ENCODE results near the gene LGR4. TPM values are rescaled to one million over a fixed set of nuclear protein-coding genes. Genes with fewer than 3 reads are reported as not detected.

LGR4 gene
- total RNA-seq, 1 experiment from 2014 or later: 99.2 TPM

DNA sequence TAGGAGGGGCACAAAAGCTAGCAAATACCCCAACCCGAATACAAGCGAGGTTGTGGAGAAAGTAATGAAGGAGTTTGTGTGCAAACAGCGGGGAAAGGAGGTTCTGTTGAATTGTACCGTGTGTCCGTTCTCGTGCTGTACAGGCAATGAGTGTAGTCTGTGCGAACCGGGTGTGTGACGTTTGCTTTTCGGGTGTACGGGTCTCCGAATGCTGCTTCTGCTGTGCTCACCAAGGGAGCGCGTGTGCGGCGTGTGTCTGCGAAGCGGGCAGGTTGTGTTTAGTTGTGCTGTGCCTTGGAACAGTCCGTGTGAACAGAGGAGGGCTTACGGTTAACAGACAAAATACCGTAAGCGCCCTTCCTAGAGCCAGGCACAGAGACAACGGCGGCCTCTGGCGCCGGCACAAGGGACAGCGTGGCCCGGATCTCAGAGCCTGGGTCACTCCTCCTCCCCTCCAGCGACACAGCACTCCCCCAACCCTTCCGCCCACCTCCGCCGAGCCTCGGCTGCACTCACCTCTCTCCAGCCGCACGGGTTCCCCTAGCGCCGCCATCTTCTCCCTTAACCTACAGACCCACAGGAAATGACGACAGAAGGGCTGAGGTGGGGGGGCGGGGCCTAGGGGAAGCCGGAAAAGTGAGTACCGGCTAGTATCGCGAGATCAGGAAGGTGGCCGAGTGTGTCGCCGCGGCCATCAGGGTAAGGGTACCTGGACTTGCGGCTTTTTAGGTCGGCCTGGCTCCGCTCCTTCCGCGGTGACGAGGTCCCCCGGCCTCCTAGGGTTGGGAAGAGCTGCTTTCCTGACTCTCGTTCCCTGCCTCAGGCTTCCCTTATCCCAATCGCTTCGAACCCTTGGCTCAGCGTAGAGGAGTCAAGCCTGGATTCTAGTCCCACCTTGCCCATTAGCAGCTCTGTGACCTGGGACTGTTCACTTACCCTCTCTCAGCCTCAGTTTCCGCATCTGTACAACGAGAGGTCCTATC is 33.9 kb upstream of the LGR4 start, which contains the start of gene LIN7C:
Gene LIN7C (minus strand): TSS at position 570 of the 983 bp plus-strand sequence. CDS start 17 bp downstream, at position 553.
- WGBS (ENCODE audit: extremely low coverage, insufficient read length, low lambda C conversion rate): no CpG with 5 or more reads among the region's 60 CpGs

More for the DNA sequence above, 33.9 kb upstream of the LGR4 start, which contains the start of gene LIN7C:
- Histone ChIP-seq H3K4me1 (ENCODE audit: insufficient read depth, low read length) (peaks cover 2% of the 10 kb centered on the region; the same call in 1 of the 2 replicates), H4K20me1 (ENCODE audit: control insufficient read depth, insufficient read depth, insufficient read length) (no peaks in the 10 kb centered on the region), H2BK20ac (ENCODE audit: low read depth, low read length, poor library complexity, severe bottlenecking) (no peak within 1 kb of the TSS), H3K14ac (ENCODE audit: insufficient read depth, low read length) (peak within 1 kb of the TSS; percentile 92), H4K5ac (ENCODE audit: insufficient read length, low read depth, low read length) (peak within 1 kb of the TSS; percentile 19), H3K9ac (ENCODE audit: extremely low read depth, insufficient read length, low read length) (peak within 1 kb of the TSS; percentile 97), H4K91ac (ENCODE audit: insufficient read length, low read depth, low read length) (no peak within 1 kb of the TSS), H2BK5ac (ENCODE audit: insufficient read length, low read length) (peak within 1 kb of the TSS; percentile 14), H3K27ac (ENCODE audit: insufficient read length, low read depth, low read length) (peak within 1 kb of the TSS; percentile 43), H4K8ac (replicated peaks; ENCODE audit: insufficient read length, low read depth, low read length) (no peak within 1 kb of the TSS), H2BK15ac (ENCODE audit: low read depth, low read length) (no peak within 1 kb of the TSS), H3K56ac (ENCODE audit: insufficient read length, low read depth, low read length) (no peak within 1 kb of the TSS), H3K79me1 (ENCODE audit: insufficient read depth, low read depth, low read length, poor library complexity, severe bottlenecking) (no peaks in the 10 kb centered on the region), H3K79me2 (ENCODE audit: insufficient read depth, low read length) (peaks cover 9% of the 10 kb centered on the region; the same call in 1 of the 2 replicates), H2AFZ (ENCODE audit: low read length) (no peak within 1 kb of the TSS), H3T11ph (ENCODE audit: low read length) (no peak within 1 kb of the TSS), H3K23ac (ENCODE audit: insufficient read length, low read depth, low read length) (no peak within 1 kb of the TSS), H3K9me3 (ENCODE audit: control insufficient read depth, low read depth, low read length) (no peaks in the 10 kb centered on the region), H2BK120ac (ENCODE audit: low read depth, low read length, poor library complexity, severe bottlenecking) (no peak within 1 kb of the TSS), H2AK5ac (ENCODE audit: insufficient read length, low read length) (no peak within 1 kb of the TSS), H3K4me2 (ENCODE audit: insufficient read depth, insufficient read length, low read length) (peak within 1 kb of the TSS; percentile 68), H3K4ac (ENCODE audit: low read depth, low read length) (no peak within 1 kb of the TSS), H3K27me3 (ENCODE audit: insufficient read depth, low read length) (no peaks in the 10 kb centered on the region), H3K18ac (ENCODE audit: insufficient read length, low read depth, low read length) (peak within 1 kb of the TSS; percentile 93), H3K23me2 (ENCODE audit: insufficient read length, low read depth, low read length, poor library complexity, severe bottlenecking) (peaks cover 8% of the 10 kb centered on the region), H2BK12ac (ENCODE audit: insufficient read length, low read depth, low read length) (no peak within 1 kb of the TSS)
- Mint-ChIP-seq H3K27ac (peak within 1 kb of the TSS; percentile 99 to 100 (median 99)), H3K27me3 (ENCODE audit: low read depth) (no peaks in the 10 kb centered on the region; the same call in 1 of the 2 replicates), H3K4me1 (peaks cover 16 to 26% of the 10 kb centered on the region in 2 experiments), H3K9me3 (no peaks in the 10 kb centered on the region), H3K4me3 (peak within 1 kb of the TSS; percentile 100), H3K36me3 (ENCODE audit: insufficient read depth in 1 of 3, low read depth in 3 of 3) (peaks cover 2 to 15% (median 3%) of the 10 kb centered on the region in 3 experiments; a peak in 4 of 7 replicates)
- DNase-seq: peak; percentile 97
- TF ChIP-seq, protein P1, sequence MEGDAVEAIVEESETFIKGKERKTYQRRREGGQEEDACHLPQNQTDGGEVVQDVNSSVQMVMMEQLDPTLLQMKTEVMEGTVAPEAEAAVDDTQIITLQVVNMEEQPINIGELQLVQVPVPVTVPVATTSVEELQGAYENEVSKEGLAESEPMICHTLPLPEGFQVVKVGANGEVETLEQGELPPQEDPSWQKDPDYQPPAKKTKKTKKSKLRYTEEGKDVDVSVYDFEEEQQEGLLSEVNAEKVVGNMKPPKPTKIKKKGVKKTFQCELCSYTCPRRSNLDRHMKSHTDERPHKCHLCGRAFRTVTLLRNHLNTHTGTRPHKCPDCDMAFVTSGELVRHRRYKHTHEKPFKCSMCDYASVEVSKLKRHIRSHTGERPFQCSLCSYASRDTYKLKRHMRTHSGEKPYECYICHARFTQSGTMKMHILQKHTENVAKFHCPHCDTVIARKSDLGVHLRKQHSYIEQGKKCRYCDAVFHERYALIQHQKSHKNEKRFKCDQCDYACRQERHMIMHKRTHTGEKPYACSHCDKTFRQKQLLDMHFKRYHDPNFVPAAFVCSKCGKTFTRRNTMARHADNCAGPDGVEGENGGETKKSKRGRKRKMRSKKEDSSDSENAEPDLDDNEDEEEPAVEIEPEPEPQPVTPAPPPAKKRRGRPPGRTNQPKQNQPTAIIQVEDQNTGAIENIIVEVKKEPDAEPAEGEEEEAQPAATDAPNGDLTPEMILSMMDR (conservative IDR thresholded peaks at IDR 0.05): peak; percentile 36; the same call in 2 of the 3 replicates

All from H9 (cell line).